Testis (tissue), 2 donors: Measurements from ENCODE around the gene TMEM54.

Source experiments
- CTCF ChIP-seq, 3 experiments: fragments of 450-650 bp in 2 of 3; fragments of 200-600 bp in 1 of 3; sonication (generic) in 1 of 3; IDR thresholded peaks; one replicate each; pipeline ENCODE4 v1.5.1; 2016 to 2019; ENCODE audit warnings: antibody characterized with exemption in 3 of 3, mild to moderate bottlenecking in 2 of 3, moderate library complexity in 1 of 3
- POLR2A ChIP-seq: fragments of 450-650 bp; IDR thresholded peaks from one replicate; pipeline ENCODE4 v1.6.1; 2017; ENCODE audit warnings: antibody characterized with exemption, mild to moderate bottlenecking, moderate library complexity

- no peak for TF ChIP-seq CTCF (IDR thresholded peaks at IDR 0.05)
- no peak for TF ChIP-seq POLR2A
Observed at GRCh38 chr1:32931760-32932159, 30.6 kb upstream of the TMEM54 start.
